Measurements from ENCODE around the gene UIMC1. TPM values are rescaled to one million over a fixed set of nuclear protein-coding genes. Genes with fewer than 3 reads are reported as not detected.

Gene UIMC1
- total RNA-seq, 1 donor from 2014 or later = 34.2 TPM

GRCh38 chr5:176954050-176954449, 52.5 kb downstream of the UIMC1 start:
- Mint-ChIP-seq H3K36me3 (ENCODE audit: low read depth) (peaks cover 14% of the 10 kb centered on the region), H3K9me3 (ENCODE audit: low read depth) (no peaks in the 10 kb centered on the region), H3K27me3 (ENCODE audit: low read depth) (no peaks in the 10 kb centered on the region), H3K27ac (ENCODE audit: unreplicated experiment) (no peak overlapping the region), H3K4me3 (ENCODE audit: unreplicated experiment) (no peak overlapping the region), H3K4me1 (ENCODE audit: low read depth) (peaks cover 3% of the 10 kb centered on the region)
- no peak for DNase-seq (ENCODE audit: low spot score)
- no peak for TF ChIP-seq CTCF (IDR thresholded peaks at IDR 0.05)

- Mint-ChIP-seq H3K36me3 (ENCODE audit: low read depth) (peaks cover 15% of the 10 kb centered on the region), H3K4me3 (ENCODE audit: unreplicated experiment) (no peak overlapping the region), H3K9me3 (ENCODE audit: low read depth) (no peaks in the 10 kb centered on the region), H3K27ac (ENCODE audit: unreplicated experiment) (no peak overlapping the region), H3K27me3 (ENCODE audit: low read depth) (no peaks in the 10 kb centered on the region), H3K4me1 (ENCODE audit: low read depth) (peaks cover 7% of the 10 kb centered on the region)
- no peak for DNase-seq (ENCODE audit: low spot score)
- no peak for TF ChIP-seq CTCF (IDR thresholded peaks at IDR 0.05)
Observed at GRCh38 chr5:176952531-176953193, 53.9 kb downstream of the UIMC1 start.

- peaks cover 4% of the 10 kb centered on the region for H3K4me1 Mint-ChIP-seq (ENCODE audit: low read depth)
- H3K9me3 Mint-ChIP-seq (ENCODE audit: low read depth) = no peaks in the 10 kb centered on the region
- no peaks in the 10 kb centered on the region for H3K27me3 Mint-ChIP-seq (ENCODE audit: low read depth)
- no peak for TF ChIP-seq CTCF (IDR thresholded peaks at IDR 0.05)
- no peak overlapping the region for H3K27ac Mint-ChIP-seq (ENCODE audit: unreplicated experiment)
- peaks cover 17% of the 10 kb centered on the region for H3K36me3 Mint-ChIP-seq (ENCODE audit: low read depth)
- no peak for DNase-seq (ENCODE audit: low spot score)
- no peak overlapping the region for H3K4me3 Mint-ChIP-seq (ENCODE audit: unreplicated experiment)
Observed at GRCh38 chr5:176948458-176948857, 58.1 kb downstream of the UIMC1 start.

GRCh38 chr5:176947847-176948246, 58.7 kb downstream of the UIMC1 start:
- H3K4me3 Mint-ChIP-seq (ENCODE audit: unreplicated experiment) = no peak overlapping the region
- H3K36me3 Mint-ChIP-seq (ENCODE audit: low read depth) = peaks cover 24% of the 10 kb centered on the region
- no peak for DNase-seq (ENCODE audit: low spot score)
- peaks cover 4% of the 10 kb centered on the region for H3K4me1 Mint-ChIP-seq (ENCODE audit: low read depth)
- no peaks in the 10 kb centered on the region for H3K27me3 Mint-ChIP-seq (ENCODE audit: low read depth)
- H3K9me3 Mint-ChIP-seq (ENCODE audit: low read depth) = no peaks in the 10 kb centered on the region
- no peak for TF ChIP-seq CTCF (IDR thresholded peaks at IDR 0.05)
- H3K27ac Mint-ChIP-seq (ENCODE audit: unreplicated experiment) = no peak overlapping the region

GRCh38 chr5:176944268-176944667, 62.3 kb downstream of the UIMC1 start:
- H3K9me3 Mint-ChIP-seq (ENCODE audit: low read depth) = no peaks in the 10 kb centered on the region
- no peak overlapping the region for H3K27ac Mint-ChIP-seq (ENCODE audit: unreplicated experiment)
- no peaks in the 10 kb centered on the region for H3K27me3 Mint-ChIP-seq (ENCODE audit: low read depth)
- no peak for TF ChIP-seq CTCF (IDR thresholded peaks at IDR 0.05)
- H3K4me1 Mint-ChIP-seq (ENCODE audit: low read depth) = peaks cover 7% of the 10 kb centered on the region
- peaks cover 22% of the 10 kb centered on the region for H3K36me3 Mint-ChIP-seq (ENCODE audit: low read depth)
- no peak overlapping the region for H3K4me3 Mint-ChIP-seq (ENCODE audit: unreplicated experiment)
- DNase-seq (ENCODE audit: low spot score) = no peak

Measured in chondrocyte (in vitro differentiated cells).